ENCODE results near the gene MSH4.

DNA sequence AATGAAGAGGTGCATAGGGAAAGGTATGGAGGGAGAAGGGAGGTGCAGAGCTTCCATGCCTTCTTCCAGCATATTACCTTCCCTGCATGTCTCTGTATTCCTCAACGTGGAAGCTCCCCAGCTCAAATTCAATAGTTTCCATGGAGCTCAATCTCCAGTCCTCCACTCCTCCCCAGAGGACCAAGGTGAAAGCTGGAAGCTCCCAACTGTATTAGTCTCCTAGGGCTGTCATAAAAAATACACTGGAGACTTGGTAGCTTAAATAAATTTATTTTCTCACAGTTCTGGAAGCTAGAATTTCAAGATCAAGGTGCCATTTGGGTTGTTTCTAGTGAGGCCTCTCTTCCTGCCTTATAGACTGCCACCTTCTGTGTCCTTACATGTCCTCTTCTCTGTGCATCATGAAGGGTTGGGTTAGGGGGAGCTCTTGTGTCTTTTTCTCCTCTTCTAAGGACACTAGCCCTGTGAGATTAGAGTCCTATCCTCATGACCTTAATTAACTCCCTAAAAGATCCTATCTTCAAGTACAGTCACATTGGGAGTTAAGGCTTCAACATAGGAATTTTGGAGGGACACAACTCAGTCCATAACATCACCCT lies 32.5 kb upstream of the MSH4 start:
- TF ChIP-seq, protein P1, sequence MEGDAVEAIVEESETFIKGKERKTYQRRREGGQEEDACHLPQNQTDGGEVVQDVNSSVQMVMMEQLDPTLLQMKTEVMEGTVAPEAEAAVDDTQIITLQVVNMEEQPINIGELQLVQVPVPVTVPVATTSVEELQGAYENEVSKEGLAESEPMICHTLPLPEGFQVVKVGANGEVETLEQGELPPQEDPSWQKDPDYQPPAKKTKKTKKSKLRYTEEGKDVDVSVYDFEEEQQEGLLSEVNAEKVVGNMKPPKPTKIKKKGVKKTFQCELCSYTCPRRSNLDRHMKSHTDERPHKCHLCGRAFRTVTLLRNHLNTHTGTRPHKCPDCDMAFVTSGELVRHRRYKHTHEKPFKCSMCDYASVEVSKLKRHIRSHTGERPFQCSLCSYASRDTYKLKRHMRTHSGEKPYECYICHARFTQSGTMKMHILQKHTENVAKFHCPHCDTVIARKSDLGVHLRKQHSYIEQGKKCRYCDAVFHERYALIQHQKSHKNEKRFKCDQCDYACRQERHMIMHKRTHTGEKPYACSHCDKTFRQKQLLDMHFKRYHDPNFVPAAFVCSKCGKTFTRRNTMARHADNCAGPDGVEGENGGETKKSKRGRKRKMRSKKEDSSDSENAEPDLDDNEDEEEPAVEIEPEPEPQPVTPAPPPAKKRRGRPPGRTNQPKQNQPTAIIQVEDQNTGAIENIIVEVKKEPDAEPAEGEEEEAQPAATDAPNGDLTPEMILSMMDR (IDR thresholded peaks at IDR 0.05 in 8 of 11, conservative IDR thresholded peaks at IDR 0.05 in 3 of 11), result no peak
- no peak for TF ChIP-seq POLR2AphosphoS5 (IDR thresholded peaks at IDR 0.05)

Data from spleen (tissue), 7 donors.